GM18873 (cell line): ENCODE measurements around the gene KLHL42.
"Not testable (repeated sequence)": the region's sequence is repeated elsewhere in the genome, so short reads cannot be mapped to it uniquely, and the experiment has no call there.

Source experiments
- ATAC-seq: cut with Tn5 transposase; IDR thresholded peaks from one replicate; pipeline ENCODE4 v1.9.1; 2021; ENCODE audit warnings: mild to moderate bottlenecking, moderate library complexity, moderate number of reproducible peaks; ENCODE audit not compliant: unreplicated experiment, low FRiP score

Gene KLHL42

DNA sequence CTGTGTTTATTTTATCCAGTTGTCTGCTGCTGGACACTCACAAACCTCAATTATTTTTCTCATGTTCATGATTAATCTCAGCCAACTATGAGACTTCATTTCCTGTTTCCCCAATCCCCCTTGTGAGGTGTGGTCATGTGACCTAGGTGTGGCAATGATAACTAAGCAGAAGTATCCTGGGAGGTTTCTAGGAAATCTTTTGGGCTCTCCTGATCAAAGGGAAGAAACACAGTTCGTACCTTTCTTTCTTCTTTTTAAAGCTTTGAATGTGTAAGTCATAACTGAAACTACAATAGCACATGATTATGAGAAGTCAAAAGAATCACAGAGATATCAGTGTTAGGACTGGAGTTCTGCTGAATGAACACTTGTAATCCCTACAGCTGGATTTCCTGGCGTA, 34.4 kb downstream of the KLHL42 start:
- no peak for ATAC-seq

DNA sequence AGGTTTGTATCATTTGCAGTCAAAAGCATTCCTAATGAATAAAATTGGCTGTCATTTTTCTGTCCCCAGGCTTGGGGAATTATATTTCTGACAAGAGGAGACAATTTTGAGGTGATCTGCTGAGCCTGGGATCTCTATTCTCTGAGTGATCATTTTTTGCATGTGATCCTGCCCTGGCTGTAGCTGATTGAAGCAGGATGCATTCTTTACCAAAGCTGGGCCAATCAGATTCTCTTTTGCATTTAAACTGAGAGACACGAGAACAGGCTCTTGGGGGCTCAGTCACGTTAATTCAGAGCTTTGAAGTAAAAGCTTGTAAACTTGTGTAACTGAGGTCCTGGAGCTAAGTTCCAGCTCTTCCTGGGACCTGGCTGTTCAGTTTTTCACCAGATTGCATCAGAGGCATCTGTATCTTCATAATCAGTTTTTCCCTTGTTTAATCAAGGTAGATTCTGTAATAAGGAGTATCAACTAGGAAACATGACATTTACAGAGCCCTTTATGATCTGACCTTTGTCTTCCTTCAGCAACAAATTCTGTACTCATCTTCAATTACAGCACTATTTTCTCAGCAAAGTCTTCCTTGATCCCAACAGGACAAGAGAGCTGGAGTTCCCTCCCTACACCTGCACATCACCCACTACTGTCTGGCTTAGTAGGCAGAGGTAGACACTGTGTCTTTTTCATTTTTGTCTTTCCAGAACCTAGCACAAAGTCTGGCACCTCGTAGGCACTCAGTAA, 35.0 kb downstream of the KLHL42 start:
- ATAC-seq = no peak

DNA sequence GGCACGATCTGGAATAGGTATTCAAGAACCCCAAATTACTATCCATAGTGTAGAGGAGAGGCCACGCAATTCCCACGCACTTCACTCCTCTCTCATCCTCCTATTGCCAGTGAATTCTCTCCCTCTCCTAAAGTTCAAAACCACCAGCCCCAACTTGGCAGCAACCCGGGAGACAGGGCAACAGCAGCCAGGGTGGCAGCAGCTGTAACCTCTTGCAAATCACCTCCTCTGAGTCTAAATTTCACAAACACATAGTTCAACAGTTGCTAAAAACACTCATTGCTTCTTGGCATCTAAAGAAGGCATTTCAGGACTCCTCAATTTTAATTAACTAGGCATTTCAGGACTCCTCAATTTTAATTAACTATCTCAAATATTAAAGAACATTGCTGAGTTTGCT, 37.7 kb downstream of the KLHL42 start:
- ATAC-seq = no peak

DNA sequence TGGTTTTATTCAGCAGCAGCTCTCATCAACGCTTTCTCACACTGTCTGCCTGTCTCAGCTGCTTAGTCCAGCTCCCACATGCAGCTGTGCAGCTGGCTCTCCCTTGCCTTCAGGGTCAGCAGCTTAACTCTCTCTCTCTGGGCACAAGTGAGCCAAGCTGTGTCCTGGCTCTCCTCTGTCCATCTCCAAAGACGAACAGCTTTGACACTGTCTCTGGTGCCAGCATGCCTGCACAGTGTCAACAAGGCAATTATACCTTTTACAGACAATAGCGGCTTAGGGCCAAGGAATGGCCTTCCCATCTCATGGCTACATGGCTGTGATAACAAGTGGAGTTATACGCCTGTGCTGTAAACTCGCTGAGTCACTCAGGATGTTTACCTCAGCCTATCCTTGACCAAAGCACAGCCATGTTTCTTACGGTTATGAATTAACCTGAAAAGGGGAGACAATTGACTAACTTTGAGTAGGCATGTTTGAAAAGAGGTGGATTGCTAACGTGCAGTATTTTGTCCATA, 38.4 kb downstream of the KLHL42 start:
- ATAC-seq = no peak

DNA sequence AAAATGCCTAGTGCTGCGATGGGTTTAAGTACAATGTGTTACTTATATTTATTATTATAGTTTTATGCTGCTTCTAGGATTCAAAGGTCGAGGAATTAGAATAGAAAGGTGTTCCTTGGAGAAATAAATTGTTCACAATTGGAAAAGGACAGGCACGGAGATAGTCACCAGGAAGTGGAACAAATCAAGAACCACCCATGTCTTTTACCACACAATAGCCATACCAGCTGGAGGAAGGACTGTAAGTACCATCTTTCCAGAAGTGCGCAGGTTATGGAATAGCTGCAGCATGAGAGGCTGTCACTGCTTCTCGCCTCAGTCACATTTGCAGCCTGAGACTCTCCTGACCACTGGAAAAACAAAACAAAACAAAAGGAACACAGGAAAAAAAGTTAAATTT, 40.5 kb downstream of the KLHL42 start:
- no peak for ATAC-seq

DNA sequence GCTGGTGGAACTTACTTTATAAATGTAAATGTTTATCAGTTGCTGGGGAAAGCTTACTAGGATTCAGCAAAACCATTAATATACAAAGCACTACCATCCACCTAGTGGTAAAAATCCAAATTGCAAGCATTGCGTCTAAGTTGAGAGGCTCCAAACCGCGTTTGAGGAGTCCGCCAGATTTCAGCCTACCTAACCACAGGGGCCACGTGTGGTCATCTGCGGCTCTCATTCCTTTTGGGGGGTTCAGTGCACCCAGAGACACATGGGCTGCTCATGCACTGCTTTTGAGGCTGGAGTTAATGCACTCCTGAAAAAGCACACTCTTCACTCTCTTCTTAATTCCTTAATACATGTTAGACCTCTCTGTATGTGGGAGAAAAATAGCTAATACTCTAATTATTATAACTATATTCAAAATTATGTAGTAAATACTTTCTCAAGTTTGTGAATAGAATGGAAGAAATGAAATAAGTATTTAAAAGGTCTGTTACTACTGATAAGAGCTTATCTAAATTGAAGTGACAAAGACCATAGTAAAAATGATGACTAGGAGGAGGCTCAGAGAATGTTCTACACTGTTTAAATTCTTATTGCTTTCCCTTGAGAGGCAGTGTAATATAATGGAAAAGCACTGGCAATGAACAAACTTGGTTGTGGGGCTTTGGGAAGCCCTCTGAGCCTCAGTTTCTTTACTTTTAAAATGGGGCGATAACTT, 41.4 kb downstream of the KLHL42 start:
- ATAC-seq = no peak

DNA sequence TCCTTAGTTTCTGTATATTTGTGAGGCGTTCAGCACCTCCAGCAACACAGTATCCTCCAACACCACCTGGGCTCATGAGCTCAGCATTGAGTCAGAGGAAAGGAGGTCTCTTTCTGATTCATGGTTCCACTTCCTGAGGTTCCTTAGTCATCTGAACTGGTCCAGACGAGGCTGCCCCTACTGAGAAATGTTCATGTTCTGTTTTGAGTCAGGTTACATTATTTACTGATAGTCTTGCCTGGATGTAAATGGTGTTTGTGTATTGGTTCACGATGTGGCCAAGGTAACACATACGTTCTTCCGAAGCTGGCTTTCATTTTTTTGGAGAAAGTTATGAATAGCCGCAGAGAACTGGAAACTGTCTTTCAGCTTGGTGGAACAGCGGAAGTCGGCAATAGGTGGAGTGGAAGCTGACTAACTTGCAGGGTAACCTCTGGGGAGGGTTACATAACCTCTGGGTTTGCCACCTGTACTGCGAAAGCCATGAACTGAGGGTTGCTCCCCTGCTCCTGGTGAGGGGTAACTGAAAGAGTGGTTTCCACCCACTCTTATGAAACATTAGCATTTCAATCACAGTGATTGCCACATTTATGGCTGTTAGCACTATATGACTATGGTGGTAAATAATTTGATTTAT, 42.2 kb downstream of the KLHL42 start:
- peak; percentile 76 for ATAC-seq

DNA sequence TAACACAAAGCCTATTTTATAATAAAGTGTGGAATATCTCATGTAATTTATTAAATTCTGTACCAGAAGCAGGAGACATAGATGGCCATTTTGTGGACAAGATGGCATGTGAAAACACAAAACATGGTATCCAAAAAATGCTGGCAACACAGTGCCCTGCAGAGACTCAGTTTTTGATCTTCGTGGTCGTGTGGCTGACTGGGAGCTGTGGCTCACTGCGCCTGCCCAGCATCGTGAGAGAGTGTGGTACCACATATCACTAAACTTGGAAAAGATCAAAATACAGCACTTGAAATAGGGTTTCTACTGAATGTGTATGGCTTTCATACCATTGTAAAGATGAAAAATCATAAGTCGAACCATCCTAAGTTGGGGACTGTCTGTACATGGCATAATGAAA, 43.0 kb downstream of the KLHL42 start:
- no peak for ATAC-seq

DNA sequence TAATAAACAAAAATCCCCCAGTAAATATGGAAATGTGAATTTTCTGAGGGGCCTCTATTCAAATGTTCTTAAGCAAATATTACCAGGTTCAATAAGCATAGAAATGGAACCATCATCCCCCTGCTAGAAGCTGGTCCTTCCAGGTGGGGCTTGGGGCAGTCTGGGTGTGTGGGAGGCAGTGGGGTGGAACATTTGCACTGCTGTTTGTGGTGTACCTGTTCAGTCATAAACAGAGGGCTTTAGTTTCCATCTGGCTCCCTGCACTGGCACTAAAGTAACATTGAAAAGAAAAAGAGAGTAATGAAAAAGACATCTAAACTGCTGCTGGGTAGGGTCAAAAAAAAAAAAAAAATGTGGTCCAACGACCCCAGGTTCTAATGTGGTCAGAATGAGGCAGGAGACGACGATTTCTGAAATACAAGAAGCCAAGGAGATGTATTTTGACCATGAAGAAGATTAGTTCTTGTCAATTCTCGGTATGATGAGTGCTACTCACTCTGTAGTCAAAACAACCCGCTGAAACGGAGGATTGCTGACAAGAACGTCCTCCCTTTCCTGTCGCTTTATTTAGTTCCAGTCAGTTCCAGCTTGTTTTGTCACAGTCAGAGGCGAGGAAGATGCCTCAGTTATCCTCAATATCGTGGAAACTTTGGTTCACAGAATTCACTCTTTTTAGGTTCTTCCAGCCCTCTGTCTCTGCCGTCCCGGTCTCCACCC, 44.3 kb downstream of the KLHL42 start:
- peak; percentile 62 for ATAC-seq

DNA sequence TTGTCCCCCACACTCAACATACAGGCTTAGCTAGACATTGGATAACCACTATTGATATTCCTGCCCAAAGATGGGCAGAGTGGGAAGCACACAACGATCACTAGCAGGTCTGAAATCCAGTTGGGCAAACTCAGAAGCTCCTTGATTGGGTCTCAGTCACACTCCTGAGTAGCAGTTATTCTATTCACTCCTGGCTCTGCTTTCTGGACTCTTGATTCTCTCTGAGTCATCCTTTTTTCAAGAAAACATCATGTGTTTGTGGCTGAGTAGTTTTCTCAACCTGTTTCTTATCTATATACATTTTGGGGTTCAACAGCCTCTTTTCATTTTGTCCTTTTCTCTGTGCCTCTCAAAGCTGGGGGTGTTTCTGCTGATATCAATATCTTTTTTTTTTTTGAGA, 46.0 kb downstream of the KLHL42 start:
- no peak for ATAC-seq

DNA sequence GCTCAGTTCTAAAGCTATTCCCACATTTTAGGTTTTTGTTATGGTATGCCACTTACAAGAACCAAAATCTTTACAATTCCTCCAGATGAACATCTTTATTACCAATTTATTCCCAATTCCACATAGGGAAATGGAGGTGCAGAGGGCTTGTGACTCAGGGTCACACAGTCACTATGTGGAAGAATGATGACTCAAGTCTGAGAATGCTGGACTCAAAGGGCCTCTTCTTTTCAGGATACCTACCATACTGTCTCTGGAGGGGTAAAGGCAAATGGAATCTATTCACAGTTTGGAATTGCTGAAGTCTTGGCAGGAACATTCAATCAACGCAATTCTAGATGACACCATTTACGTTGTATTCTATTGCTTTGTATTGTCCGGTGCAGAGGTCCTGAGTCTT, 48.2 kb downstream of the KLHL42 start:
- no peak for ATAC-seq

DNA sequence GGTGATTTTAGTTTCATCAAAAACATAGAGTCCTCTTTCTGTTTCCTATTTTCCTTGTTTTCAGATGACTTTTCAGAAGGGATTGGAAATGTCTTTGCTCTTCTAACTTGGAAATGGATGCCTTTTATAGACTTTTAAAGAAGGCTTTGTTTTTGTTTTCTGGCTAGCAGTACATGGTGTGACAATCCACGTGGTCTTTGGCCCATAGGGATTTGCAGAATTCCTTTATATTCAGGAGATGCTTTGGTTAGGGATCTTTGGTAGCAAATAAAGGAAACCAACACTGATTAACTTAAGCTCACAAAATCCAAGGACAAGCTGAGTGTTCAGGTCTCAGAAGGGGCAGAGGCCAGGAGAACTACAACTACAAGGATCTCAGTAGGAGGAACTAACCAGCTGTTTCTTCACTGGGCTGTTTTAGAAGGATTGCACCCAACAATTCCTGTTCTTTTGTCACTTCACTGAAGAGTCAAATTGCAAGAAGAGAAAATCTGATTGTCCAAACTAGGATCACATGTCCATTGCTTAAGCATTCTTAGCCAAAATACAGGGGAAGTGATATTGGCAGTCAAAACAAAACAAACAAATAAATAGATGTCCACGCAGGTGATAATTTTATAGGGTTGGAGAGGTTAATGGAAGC, 58.6 kb downstream of the KLHL42 start:
- no peak for ATAC-seq

DNA sequence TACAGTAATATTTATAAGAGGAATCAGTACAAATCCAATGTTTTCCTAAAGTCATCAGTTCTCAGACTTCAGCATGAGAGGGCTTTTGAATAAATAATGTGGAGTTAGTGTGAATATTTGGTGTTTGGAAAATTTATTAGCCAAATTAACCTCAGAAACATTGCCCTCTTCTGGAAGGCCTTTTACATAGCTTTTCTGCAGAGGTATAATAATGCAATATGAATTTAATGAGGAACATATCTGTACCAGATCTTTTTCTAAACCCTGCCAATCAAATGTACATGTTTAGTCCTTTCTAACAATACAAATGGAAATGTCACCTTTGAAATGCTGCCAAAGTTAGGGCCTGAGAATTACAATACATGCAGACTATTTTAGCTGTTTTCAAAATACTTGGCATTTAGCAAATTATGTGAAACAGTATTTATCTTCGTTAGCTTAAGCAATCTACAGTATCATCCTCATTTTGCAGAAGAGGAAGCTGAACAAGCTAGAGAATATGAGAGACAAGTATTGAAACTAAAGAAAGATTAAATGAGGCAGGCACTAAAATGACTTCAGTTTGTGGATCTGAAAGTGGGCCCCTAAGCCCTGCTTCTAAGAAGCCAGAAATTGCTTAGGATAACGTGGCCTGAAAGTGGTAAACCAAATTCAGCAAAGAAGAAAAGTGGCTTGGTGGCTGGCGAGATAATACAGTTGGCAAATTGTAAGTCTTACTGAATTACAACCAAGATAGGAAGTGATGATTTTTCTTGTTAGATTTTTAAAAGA, 60.4 kb downstream of the KLHL42 start:
- ATAC-seq = no peak

DNA sequence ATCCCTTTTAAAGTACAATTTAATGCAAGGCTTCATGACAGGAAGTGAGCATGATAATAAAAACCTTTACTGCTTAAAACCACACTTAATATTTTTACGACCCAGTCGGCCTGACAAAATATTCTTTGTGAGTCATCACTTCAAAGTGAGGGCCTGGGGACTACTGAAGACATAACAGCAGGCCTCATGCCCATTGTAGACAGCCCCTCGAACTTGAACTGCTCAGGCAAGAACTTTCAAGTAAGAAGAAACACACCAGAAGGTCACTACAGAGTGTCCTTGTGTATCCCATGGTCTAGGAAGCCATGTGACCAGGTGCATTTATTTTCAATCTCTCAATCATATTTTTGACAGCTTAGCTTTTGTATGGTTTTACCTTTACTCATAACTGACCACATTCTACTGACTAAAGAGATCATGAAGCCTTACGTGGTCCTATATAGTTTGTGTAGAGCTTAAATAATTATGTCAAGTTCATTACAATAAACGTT, 61.4 kb downstream of the KLHL42 start:
- no peak for ATAC-seq

DNA sequence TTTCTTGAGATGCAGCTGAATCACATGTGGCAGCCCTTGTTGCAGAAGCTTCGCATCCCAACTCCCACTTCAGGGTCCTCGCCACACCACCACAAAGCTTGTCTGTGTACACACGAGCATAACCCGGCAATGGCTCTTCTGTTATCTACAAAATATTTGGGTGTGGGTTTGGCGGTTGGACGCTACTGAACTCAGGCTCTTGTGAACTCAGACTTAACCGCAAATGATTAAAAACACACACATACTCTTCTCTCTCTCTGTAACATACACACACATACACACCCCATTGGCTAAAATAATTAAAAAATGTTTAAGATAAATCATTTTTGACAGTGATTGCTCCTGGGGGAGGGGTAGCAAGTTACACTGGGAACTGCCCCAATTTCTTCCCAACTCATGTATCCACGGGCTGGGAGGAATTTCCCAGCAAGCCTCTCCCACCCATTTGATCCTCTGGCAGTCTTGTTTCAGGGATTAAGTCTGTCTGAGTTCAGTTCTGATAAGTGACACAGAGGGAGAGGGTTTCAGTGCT, 63.7 kb downstream of the KLHL42 start:
- ATAC-seq = no peak

DNA sequence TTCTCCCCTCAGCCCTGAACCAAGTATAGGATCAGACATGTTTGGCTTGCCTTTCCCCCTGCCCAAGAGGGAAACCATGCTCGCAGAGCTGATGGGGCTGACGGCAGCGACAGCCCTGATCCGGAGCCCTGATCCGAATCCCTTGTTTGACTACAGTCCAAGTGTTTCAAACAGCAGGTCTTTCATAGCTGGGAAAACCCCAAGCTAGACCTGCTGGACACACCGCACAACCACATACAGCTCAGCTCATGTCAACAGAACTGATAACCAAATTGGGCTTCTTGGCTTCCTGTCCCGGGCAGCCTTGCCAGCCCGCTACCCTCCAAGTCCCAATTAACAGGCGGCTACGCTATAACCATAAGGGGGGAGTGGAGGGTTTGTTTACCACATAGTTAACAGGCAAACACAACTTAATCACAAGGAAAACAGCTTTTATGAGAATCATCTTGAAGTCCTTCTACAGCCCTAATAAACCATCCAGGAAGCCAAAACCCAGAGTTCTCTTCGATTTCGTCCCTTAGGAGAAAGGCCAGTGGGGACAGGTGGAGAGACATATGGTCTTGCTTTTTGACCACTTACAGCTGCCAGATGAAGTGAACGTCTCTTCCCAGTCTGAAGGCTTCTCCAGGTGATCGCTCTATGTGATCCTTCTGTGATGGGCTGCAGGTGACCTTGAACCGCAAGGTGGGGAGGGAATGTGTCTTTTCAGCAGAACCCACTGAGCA, 64.5 kb downstream of the KLHL42 start:
- ATAC-seq = no peak

DNA sequence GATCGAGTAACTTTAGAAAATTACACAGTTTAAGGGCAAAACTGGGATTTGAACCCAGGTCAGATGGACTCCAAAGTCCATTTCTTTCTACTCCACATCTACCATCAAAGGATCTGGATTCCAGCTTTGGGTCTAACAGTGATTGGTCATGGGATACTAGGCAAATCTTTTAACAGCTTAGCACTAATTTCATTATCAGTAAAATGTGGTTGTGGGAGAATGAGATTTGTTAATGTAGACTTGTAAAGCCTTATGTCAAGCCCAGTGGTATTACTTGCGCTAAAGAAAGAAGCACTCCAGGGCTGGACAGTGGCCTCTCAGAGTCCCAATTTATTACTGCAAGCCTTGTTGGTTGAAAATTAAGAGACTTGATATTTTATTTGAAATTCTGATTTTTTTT, 65.2 kb downstream of the KLHL42 start:
- ATAC-seq = no peak

DNA sequence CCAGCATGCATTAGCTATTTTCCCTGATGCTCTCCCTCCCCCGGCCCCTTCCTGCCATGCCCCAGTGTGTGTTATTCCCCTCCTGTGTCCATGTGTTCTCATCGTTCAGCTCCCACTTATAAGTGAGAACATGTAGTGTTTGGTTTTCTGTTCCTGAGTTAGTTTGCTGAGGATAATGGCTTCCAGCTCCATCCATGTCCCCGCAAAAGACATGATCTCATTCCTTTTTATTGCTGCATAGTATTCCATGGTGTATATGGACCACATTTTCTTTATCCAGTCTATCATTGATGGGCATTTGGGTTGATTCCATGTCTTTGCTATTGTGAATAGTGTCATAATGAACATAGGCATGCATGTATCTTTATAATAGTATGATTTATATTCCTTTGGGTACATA, 65.7 kb downstream of the KLHL42 start:
- not testable (repeated sequence) for ATAC-seq

DNA sequence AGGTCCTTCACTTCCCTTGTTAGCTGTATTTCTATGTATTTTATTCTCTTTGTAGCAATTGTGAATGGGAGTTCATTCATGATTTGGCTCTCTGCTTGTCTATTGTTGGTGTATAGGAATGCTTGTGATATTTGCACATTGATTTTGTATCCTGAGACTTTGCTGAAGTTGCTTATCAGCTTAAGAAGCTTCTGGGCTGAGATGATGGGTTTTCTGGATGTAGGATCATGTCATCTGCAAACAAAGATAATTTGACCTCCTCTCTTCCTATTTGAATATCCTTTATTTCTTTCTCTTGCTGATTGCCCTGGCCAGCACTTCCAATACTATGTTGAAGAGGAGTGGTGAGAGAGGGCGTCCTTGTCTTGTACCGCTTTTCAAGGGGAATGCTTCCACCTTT, 67.3 kb downstream of the KLHL42 start:
- ATAC-seq = not testable (repeated sequence)
